GM12801 (cell line): ENCODE results near the gene NBEA.

ENCODE experiments used
- CTCF ChIP-seq: IDR thresholded peaks from one replicate; pipeline ENCODE4 v1.5.1; 2011; ENCODE audit warnings: control low read depth; ENCODE audit not compliant: insufficient read length; ENCODE audit errors: extremely low read depth

NBEA gene

DNA sequence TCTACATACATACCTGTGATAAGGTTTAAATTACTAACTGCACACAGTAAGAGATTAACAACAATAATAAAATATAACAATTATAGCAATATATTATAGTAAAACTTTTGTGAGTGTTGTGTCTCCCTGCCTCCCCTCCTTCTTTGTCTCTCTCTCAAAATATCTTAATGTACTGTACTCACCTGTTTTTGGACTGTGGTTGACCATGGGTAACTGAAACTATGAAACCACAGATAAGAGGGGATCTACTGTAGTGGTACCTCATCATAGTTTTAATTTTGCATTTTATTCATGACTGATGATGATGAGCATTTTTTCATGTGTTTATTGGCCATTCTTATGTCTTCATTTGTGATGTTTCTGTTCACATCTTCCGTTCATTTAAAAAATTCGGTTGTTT is 104.5 kb downstream of the NBEA start:
- no peak for TF ChIP-seq CTCF

GRCh38 chr13:35055705-35056104 is 113.6 kb downstream of the NBEA start:
- TF ChIP-seq CTCF: no peak

GRCh38 chr13:35057858-35058257 is 115.8 kb downstream of the NBEA start:
- TF ChIP-seq CTCF: no peak

GRCh38 chr13:35086667-35087066 is 144.6 kb downstream of the NBEA start:
- TF ChIP-seq CTCF: no peak

GRCh38 chr13:35092251-35092650 is 150.2 kb downstream of the NBEA start:
- no peak for TF ChIP-seq CTCF

- no peak for TF ChIP-seq CTCF
Measured at GRCh38 chr13:35092751-35093150, 150.7 kb downstream of the NBEA start.

DNA sequence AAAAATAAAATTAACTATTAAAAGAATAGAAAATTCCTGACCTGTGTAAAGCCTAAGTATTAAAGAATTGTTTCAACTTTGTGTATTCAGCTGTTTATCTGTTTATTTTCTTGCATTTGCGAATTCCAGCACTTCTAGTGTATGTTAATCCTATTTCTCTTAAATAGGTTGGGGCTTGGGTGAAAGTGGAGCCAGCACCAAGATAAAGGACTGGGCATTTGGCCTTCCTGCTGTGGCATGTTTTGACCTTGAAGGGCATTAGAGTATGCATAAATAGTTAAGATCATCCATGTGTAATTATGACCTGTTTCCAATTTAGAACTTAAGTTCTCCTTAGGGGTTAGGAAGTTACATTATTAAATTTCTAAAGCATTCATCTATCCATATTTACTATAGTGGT is 151.3 kb downstream of the NBEA start:
- TF ChIP-seq CTCF: no peak

DNA sequence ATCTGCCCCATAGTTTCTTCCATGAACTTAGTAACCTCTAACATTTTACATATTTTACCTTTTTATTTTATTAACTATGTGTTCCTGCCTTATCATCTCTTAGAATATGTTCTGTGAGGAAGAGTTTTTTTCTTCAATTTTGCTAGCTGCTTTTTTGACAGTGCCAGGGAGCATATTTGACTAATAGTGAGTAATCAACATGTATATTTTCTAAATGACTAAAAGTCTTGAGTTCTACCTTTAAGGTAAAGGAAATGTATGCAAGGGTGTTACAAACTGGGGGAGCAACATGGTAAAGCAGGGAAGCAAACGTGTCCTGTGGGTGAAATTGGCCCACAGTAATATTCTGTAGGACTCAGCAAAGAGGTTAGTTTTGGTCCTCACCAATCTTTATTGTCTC is 165.5 kb downstream of the NBEA start:
- TF ChIP-seq CTCF: no peak
